ENCODE results near the gene SUSD2.

The SUSD2 gene

DNA sequence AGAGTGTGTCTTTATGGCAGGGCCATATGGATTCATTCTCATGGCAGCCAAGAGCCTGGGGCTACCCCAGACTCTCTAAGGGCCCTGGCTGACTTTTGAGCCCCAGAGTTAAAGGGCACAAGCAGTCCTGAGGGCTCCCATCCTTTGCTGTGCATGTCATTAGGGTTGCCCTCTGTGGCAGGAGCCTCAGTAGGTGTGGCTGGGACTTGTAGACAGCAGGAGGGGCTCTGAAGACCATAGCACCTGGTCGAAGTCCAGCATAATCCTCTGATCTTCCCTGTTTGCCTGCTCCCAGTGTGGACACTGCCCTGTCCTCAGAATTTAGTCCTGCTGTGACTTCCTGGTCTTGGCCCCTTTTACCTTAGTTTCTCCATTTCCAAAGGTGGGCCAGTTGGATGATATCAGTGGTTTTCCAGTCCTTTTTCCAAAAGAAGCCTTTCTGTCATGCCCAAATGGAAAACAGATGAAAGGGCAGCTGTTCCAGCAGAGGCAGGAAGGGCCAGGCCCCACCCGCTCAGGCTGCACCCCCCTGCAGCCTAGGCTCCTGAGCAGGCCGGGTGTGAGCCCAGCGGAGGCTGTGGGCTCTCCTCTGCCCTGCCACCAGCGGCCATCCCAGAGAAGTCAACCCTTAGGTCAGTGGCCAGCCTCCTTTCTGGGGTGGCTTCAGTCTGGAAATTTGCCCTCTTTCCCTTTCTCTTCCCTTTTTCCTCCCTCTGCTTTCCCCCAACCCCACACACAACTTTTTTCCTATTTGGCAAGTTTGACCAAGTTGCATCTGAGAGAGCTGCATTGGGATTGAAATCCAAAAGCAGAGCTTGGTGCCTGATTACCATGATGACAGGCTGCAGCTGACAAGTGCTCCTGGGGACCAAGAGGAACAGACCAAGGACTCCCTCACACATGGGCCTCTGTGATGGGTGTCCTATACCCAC is 32.8 kb upstream of the SUSD2 start:
- no peak overlapping the region for H3K4me3 ChIP-seq (ENCODE audit: low read depth, low read length)
- H3K36me3 ChIP-seq = peaks cover 6% of the 10 kb centered on the region
- peaks cover 13% of the 10 kb centered on the region for H3K4me1 ChIP-seq
- H3K9me3 ChIP-seq = no peaks in the 10 kb centered on the region
- no peak for DNase-seq
- TF ChIP-seq, protein P1, sequence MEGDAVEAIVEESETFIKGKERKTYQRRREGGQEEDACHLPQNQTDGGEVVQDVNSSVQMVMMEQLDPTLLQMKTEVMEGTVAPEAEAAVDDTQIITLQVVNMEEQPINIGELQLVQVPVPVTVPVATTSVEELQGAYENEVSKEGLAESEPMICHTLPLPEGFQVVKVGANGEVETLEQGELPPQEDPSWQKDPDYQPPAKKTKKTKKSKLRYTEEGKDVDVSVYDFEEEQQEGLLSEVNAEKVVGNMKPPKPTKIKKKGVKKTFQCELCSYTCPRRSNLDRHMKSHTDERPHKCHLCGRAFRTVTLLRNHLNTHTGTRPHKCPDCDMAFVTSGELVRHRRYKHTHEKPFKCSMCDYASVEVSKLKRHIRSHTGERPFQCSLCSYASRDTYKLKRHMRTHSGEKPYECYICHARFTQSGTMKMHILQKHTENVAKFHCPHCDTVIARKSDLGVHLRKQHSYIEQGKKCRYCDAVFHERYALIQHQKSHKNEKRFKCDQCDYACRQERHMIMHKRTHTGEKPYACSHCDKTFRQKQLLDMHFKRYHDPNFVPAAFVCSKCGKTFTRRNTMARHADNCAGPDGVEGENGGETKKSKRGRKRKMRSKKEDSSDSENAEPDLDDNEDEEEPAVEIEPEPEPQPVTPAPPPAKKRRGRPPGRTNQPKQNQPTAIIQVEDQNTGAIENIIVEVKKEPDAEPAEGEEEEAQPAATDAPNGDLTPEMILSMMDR (IDR thresholded peaks at IDR 0.05; ENCODE audit: low read depth, low read length) = no peak
- no peaks in the 10 kb centered on the region for H3K27me3 ChIP-seq

DNA sequence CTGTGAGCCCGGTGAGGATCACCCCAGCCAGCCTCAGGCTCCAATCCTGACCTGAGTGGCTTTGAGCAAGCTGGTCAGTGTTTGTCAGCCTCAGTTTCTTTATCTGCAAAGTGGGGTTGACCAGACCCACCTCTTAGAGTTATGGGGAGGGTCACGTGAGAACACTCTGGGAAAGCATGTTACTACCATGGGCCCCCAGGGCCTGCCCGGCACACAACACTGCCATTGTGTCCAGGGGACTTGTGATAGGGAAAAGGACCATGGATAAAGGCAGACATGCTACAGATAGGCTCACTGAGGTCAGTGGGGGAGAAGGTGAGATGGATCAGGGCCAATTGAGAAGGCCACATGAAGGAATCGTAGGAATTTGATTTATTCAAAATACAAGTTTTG is 32.1 kb upstream of the SUSD2 start:
- Histone ChIP-seq H3K36me3 (peaks cover 6% of the 10 kb centered on the region), H3K9me3 (no peaks in the 10 kb centered on the region), H3K4me3 (ENCODE audit: low read depth, low read length) (no peak overlapping the region), H3K4me1 (peaks cover 13% of the 10 kb centered on the region), H3K27me3 (no peaks in the 10 kb centered on the region)
- DNase-seq = no peak
- TF ChIP-seq, protein P1 (IDR thresholded peaks at IDR 0.05; ENCODE audit: low read depth, low read length) = no peak

GRCh38 chr22:24153353-24153752 is 27.9 kb upstream of the SUSD2 start:
- no peak for DNase-seq
- Histone ChIP-seq H3K36me3 (peaks cover 6% of the 10 kb centered on the region), H3K4me3 (ENCODE audit: low read depth, low read length) (no peak overlapping the region), H3K27me3 (no peaks in the 10 kb centered on the region), H3K4me1 (peaks cover 9% of the 10 kb centered on the region), H3K9me3 (no peaks in the 10 kb centered on the region)
- TF ChIP-seq, protein P1 (IDR thresholded peaks at IDR 0.05; ENCODE audit: low read depth, low read length) = no peak

DNA sequence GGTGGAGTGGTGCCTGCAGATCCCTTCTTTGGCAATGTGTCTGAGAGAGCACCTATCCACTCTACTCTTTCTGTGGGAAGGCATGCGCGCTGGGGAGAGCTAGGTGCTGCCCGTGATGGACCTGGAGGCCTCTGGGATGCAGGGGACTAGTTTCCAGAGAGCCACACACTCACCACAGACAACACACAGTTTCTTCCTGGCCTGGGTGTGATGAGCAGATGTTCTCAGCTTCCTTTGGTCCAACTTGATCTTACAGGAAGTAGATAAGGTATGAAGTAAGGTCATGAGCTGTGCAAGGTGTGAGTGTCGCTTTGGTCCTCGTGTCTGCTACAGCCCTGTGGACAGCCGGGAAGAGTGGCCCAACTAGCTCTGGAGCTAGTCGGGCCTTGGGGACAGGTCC is 27.3 kb upstream of the SUSD2 start:
- no peak overlapping the region for H3K4me3 ChIP-seq (ENCODE audit: low read depth, low read length)
- DNase-seq = no peak
- TF ChIP-seq, protein P1 (IDR thresholded peaks at IDR 0.05; ENCODE audit: low read depth, low read length) = no peak
- peaks cover 9% of the 10 kb centered on the region for H3K4me1 ChIP-seq
- no peaks in the 10 kb centered on the region for H3K27me3 ChIP-seq
- peaks cover 4% of the 10 kb centered on the region for H3K36me3 ChIP-seq
- no peaks in the 10 kb centered on the region for H3K9me3 ChIP-seq

- H3K4me3 ChIP-seq (ENCODE audit: low read depth, low read length) = no peak overlapping the region
- no peaks in the 10 kb centered on the region for H3K9me3 ChIP-seq
- H3K27me3 ChIP-seq = no peaks in the 10 kb centered on the region
- H3K36me3 ChIP-seq = no peaks in the 10 kb centered on the region
- TF ChIP-seq, protein P1 (IDR thresholded peaks at IDR 0.05; ENCODE audit: low read depth, low read length) = no peak
- H3K4me1 ChIP-seq = peaks cover 9% of the 10 kb centered on the region
- DNase-seq = no peak
Measured at GRCh38 chr22:24154826-24155225, 26.5 kb upstream of the SUSD2 start.

DNA sequence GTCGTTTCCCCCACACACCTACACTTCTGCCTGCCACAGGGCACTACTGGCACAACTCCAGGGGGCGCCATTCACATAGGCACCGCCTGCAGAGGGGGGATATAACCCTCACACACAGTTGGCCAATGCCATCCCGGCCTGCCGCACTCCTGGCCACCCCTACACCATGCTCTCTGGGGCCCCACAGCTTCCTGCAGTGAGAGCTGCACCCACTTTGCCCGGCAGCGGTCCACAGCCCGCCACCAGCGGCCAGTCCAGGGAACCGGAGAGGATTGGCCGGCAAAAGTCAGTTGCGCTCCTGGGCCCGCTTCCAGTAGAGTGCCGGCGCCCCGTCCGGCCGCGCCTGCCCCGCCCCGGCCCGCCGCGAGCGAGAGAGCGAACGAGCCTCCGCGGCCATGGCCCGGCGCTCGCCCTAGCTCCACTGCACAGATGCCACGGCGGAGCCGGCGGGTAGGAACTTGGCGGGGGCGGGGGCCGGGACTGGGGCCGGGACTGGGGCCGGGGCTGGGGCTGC is 25.6 kb upstream of the SUSD2 start:
- H3K9me3 ChIP-seq = no peaks in the 10 kb centered on the region
- no peaks in the 10 kb centered on the region for H3K36me3 ChIP-seq
- peaks cover 9% of the 10 kb centered on the region for H3K4me1 ChIP-seq
- H3K4me3 ChIP-seq (ENCODE audit: low read depth, low read length) = peak overlapping the region; percentile 60
- TF ChIP-seq, protein P1 (IDR thresholded peaks at IDR 0.05; ENCODE audit: low read depth, low read length) = peak; percentile 58
- H3K27me3 ChIP-seq = no peaks in the 10 kb centered on the region
- DNase-seq = peak; percentile 62
